D721Med (cell line): ENCODE results near the gene SERPINB1.

Source experiments
- DNase-seq: peaks from one replicate; pipeline ENCODE4 v3.0.0; 2011; ENCODE audit warnings: low spot score; ENCODE audit not compliant: insufficient read length
- FAIRE-seq: peaks from 2 replicates; lab custom pipeline; 2011; peaks lifted over from hg19 to GRCh38; lab: Jason Lieb, UNC
- CTCF ChIP-seq: IDR thresholded peaks from 2 replicates; pipeline ENCODE4 v1.5.1; 2012; ENCODE audit warnings: mild to moderate bottlenecking, control low read depth; ENCODE audit not compliant: insufficient read depth; ENCODE audit errors: missing control alignments

The SERPINB1 gene

GRCh38 chr6:2782356-2782708 lies 59.3 kb downstream of the SERPINB1 start:
- DNase-seq (no peak), FAIRE-seq (no peak)

More at GRCh38 chr6:2782356-2782708, 59.3 kb downstream of the SERPINB1 start:
- TF ChIP-seq CTCF: no peak
